Measurements from ENCODE around the gene CORO6.

CORO6 gene

DNA sequence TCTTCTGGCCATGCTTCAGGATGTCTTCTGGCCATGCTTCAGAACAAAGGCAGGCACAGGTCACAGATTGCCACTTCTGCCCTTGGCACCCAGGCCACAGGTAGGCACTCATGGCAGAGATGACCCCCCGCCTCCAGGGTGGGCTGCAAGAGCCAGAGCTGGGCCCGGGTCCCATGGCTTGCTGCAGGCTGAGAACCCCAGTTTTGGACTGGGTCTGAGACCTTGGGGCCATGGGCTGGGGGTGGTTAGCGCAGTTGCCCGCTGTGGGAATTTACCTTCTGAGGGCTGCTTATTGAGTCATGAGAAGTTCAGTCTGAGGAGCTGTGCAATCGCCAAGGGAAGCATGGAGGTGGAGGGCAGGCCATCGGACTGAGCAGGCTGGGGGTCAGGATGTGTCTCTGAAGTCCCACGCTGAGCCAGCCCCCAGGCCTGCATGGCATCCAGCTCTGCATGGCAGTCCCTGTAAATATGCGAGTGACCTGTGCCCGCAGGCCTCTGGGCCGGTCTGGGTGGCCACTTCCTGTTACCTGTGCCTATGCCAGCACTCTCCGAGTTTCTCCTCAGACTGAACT, 28.1 kb downstream of the CORO6 start:
- Histone ChIP-seq H3K4me3 (ENCODE audit: low read length in 2 of 2) (peak overlapping the region in 1 of 2 donors; percentile 66), H3K23ac (ENCODE audit: low read depth, low read length, poor library complexity) (peak overlapping the region; percentile 5), H3K4me1 (ENCODE audit: control insufficient read depth in 2 of 2, insufficient read depth in 1 of 2, low read depth in 1 of 2, low read length in 2 of 2) (peaks cover 54% of the 10 kb centered on the region in 2 donors)

GRCh38 chr17:29593591-29594518, 28.9 kb downstream of the CORO6 start:
- Histone ChIP-seq H4K8ac (ENCODE audit: low read depth, low read length) (no peak overlapping the region), H3K23ac (ENCODE audit: low read depth, low read length, poor library complexity) (peak overlapping the region; percentile 90), H2AFZ (ENCODE audit: low read length) (peak overlapping the region; percentile 93), H3K79me1 (ENCODE audit: low read depth, low read length) (peaks cover 10% of the 10 kb centered on the region), H3K4me3 (ENCODE audit: low read length in 2 of 2) (peak overlapping the region; percentile 66 to 89), H3K9me3 (replicated peaks in 1 of 2; ENCODE audit: control insufficient read depth in 2 of 2, insufficient read depth in 1 of 2, low read depth in 1 of 2, low read length in 2 of 2) (no peaks in the 10 kb centered on the region), H3K4ac (ENCODE audit: low read length) (no peak overlapping the region), H2AK5ac (ENCODE audit: low read depth, low read length) (peak overlapping the region; percentile 83), H3K36me3 (replicated peaks in 1 of 2; ENCODE audit: control insufficient read depth in 2 of 2, insufficient read depth in 2 of 2, low read length in 2 of 2) (no peaks in the 10 kb centered on the region), H3K27ac (replicated peaks; ENCODE audit: low read length) (no peak overlapping the region), H3K9ac (ENCODE audit: low read depth, low read length, poor library complexity) (peak overlapping the region; percentile 87), H3K27me3 (ENCODE audit: control insufficient read depth in 3 of 3, insufficient read depth in 3 of 3, low read depth in 1 of 3, low read length in 3 of 3) (no peaks in the 10 kb centered on the region), H3K4me1 (ENCODE audit: control insufficient read depth in 2 of 2, insufficient read depth in 1 of 2, low read depth in 1 of 2, low read length in 2 of 2) (peaks cover 53 to 54% of the 10 kb centered on the region in 2 donors), H4K91ac (ENCODE audit: low read depth, low read length, poor library complexity) (no peak overlapping the region), H2BK15ac (ENCODE audit: low read length) (peak overlapping the region; percentile 41), H3K4me2 (ENCODE audit: insufficient read depth, low read length, poor library complexity, severe bottlenecking) (peak overlapping the region; percentile 97), H2BK5ac (ENCODE audit: low read length) (no peak overlapping the region), H3K14ac (ENCODE audit: low read length) (no peak overlapping the region), H2BK120ac (ENCODE audit: low read depth, low read length) (peak overlapping the region; percentile 36), H2BK12ac (ENCODE audit: low read length) (no peak overlapping the region), H3K18ac (ENCODE audit: low read length) (peak overlapping the region; percentile 78)
- WGBS, 2 donors (ENCODE audit: extremely low coverage in 2 of 2, insufficient read length in 2 of 2, insufficient replicate concordance in 1 of 2) = no CpG with 5 or more reads among the region's 64 CpGs
- DNase-seq (ENCODE audit: low spot score) = no peak

More for the DNA sequence above, 28.1 kb downstream of the CORO6 start:
- Histone ChIP-seq H4K8ac (ENCODE audit: low read depth, low read length) (no peak overlapping the region), H3K9ac (ENCODE audit: low read depth, low read length, poor library complexity) (no peak overlapping the region), H2AFZ (ENCODE audit: low read length) (no peak overlapping the region), H3K9me3 (replicated peaks in 1 of 2; ENCODE audit: control insufficient read depth in 2 of 2, insufficient read depth in 1 of 2, low read depth in 1 of 2, low read length in 2 of 2) (no peaks in the 10 kb centered on the region), H3K4me2 (ENCODE audit: insufficient read depth, low read length, poor library complexity, severe bottlenecking) (peak overlapping the region; percentile 97), H3K79me1 (ENCODE audit: low read depth, low read length) (peaks cover 8% of the 10 kb centered on the region), H3K4ac (ENCODE audit: low read length) (no peak overlapping the region), H2BK12ac (ENCODE audit: low read length) (no peak overlapping the region), H3K27me3 (ENCODE audit: control insufficient read depth in 3 of 3, insufficient read depth in 3 of 3, low read depth in 1 of 3, low read length in 3 of 3) (no peaks in the 10 kb centered on the region), H3K27ac (replicated peaks; ENCODE audit: low read length) (no peak overlapping the region), H3K14ac (ENCODE audit: low read length) (no peak overlapping the region), H2BK120ac (ENCODE audit: low read depth, low read length) (no peak overlapping the region), H3K36me3 (replicated peaks in 1 of 2; ENCODE audit: control insufficient read depth in 2 of 2, insufficient read depth in 2 of 2, low read length in 2 of 2) (no peaks in the 10 kb centered on the region), H3K18ac (ENCODE audit: low read length) (peak overlapping the region; percentile 57), H2BK15ac (ENCODE audit: low read length) (peak overlapping the region; percentile 41), H2AK5ac (ENCODE audit: low read depth, low read length) (peak overlapping the region; percentile 31), H4K91ac (ENCODE audit: low read depth, low read length, poor library complexity) (no peak overlapping the region), H2BK5ac (ENCODE audit: low read length) (no peak overlapping the region)
- no CpG with 5 or more reads among the region's 11 CpGs for WGBS, 2 donors (ENCODE audit: extremely low coverage in 2 of 2, insufficient read length in 2 of 2, insufficient replicate concordance in 1 of 2)
- DNase-seq (ENCODE audit: low spot score) = no peak

GRCh38 chr17:29592850-29593551, 29.7 kb downstream of the CORO6 start, which contains the start of gene ANKRD13B:
TSS of gene ANKRD13B (plus strand) at chr17:29593132. CDS start at chr17:29593622, 490 bp downstream.
- peak within 1 kb of the TSS; percentile 90 for H3K23ac ChIP-seq (ENCODE audit: low read depth, low read length, poor library complexity)
- peak within 1 kb of the TSS; percentile 66 to 89 for H3K4me3 ChIP-seq (ENCODE audit: low read length in 2 of 2)
- H3K9me3 ChIP-seq (replicated peaks in 1 of 2; ENCODE audit: control insufficient read depth in 2 of 2, insufficient read depth in 1 of 2, low read depth in 1 of 2, low read length in 2 of 2) = no peaks in the 10 kb centered on the region
- H2BK5ac ChIP-seq (ENCODE audit: low read length) = no peak within 1 kb of the TSS
- no CpG with 5 or more reads among the region's 96 CpGs for WGBS, 2 donors (ENCODE audit: extremely low coverage in 2 of 2, insufficient read length in 2 of 2, insufficient replicate concordance in 1 of 2)
- no peak for DNase-seq (ENCODE audit: low spot score)
- H3K36me3 ChIP-seq (replicated peaks in 1 of 2; ENCODE audit: control insufficient read depth in 2 of 2, insufficient read depth in 2 of 2, low read length in 2 of 2) = no peaks in the 10 kb centered on the region
- H3K9ac ChIP-seq (ENCODE audit: low read depth, low read length, poor library complexity) = peak within 1 kb of the TSS; percentile 87
- peak within 1 kb of the TSS; percentile 0 for H3K27ac ChIP-seq (replicated peaks; ENCODE audit: low read length)
- no peak within 1 kb of the TSS for H3K4ac ChIP-seq (ENCODE audit: low read length)
- H3K79me1 ChIP-seq (ENCODE audit: low read depth, low read length) = peaks cover 16% of the 10 kb centered on the region
- no peak within 1 kb of the TSS for H3K14ac ChIP-seq (ENCODE audit: low read length)
- H3K27me3 ChIP-seq (ENCODE audit: control insufficient read depth in 3 of 3, insufficient read depth in 3 of 3, low read depth in 1 of 3, low read length in 3 of 3) = no peaks in the 10 kb centered on the region
- H3K4me1 ChIP-seq (ENCODE audit: control insufficient read depth in 2 of 2, insufficient read depth in 1 of 2, low read depth in 1 of 2, low read length in 2 of 2) = peaks cover 53 to 54% of the 10 kb centered on the region in 2 donors
- H2BK15ac ChIP-seq (ENCODE audit: low read length) = peak within 1 kb of the TSS; percentile 65
- no peak within 1 kb of the TSS for H2BK12ac ChIP-seq (ENCODE audit: low read length)
- peak within 1 kb of the TSS; percentile 78 for H3K18ac ChIP-seq (ENCODE audit: low read length)
- peak within 1 kb of the TSS; percentile 97 for H3K4me2 ChIP-seq (ENCODE audit: insufficient read depth, low read length, poor library complexity, severe bottlenecking)
- H4K91ac ChIP-seq (ENCODE audit: low read depth, low read length, poor library complexity) = no peak within 1 kb of the TSS
- peak within 1 kb of the TSS; percentile 93 for H2AFZ ChIP-seq (ENCODE audit: low read length)
- peak within 1 kb of the TSS; percentile 57 for H2BK120ac ChIP-seq (ENCODE audit: low read depth, low read length)
- no peak within 1 kb of the TSS for H4K8ac ChIP-seq (ENCODE audit: low read depth, low read length)
- H2AK5ac ChIP-seq (ENCODE audit: low read depth, low read length) = peak within 1 kb of the TSS; percentile 83
